ENCODE results near the gene RNF144A. TPM values are rescaled to one million over a fixed set of nuclear protein-coding genes. Genes with fewer than 3 reads are reported as not detected.

The RNF144A gene
- total RNA-seq, 1 experiment from 2014 or later, result 9.5 TPM

GRCh38 chr2:7075834-7076233 is 158.6 kb downstream of the RNF144A start:
- intact Hi-C loops (cut with micrococcal nuclease), result no loop called here
- Histone ChIP-seq H3K9me2 (replicated peaks; ENCODE audit: low read length) (no peaks in the 10 kb centered on the region), H3K4me3 (ENCODE audit: low read length) (no peak overlapping the region), H3K4me1 (ENCODE audit: insufficient read depth, low read length) (no peaks in the 10 kb centered on the region), H3K79me2 (ENCODE audit: low read length) (no peaks in the 10 kb centered on the region), H3K9me3 (ENCODE audit: low read length) (no peaks in the 10 kb centered on the region), H3K9ac (ENCODE audit: low read length) (no peak overlapping the region), H3F3A (ENCODE audit: low read length, unreplicated experiment) (no peaks in the 10 kb centered on the region), H3K36me3 (ENCODE audit: low read depth, low read length) (no peaks in the 10 kb centered on the region), H3K4me2 (ENCODE audit: low read length) (no peak overlapping the region), H3K27me3 (ENCODE audit: low read length) (no peaks in the 10 kb centered on the region), H2AFZ (ENCODE audit: low read length) (no peak overlapping the region), H3K27ac (ENCODE audit: low read length) (no peak overlapping the region), H4K20me1 (ENCODE audit: low read length) (no peaks in the 10 kb centered on the region)
- BruUV-seq (replicated peaks), result no TSS peak
- ChIA-PET CTCF (no interaction called here), POLR2A (ENCODE audit: unreplicated experiment) (no interaction called here)
- DNase-seq (no peak), ATAC-seq (no peak)
- no peak for TF ChIP-seq EZH2 (IDR thresholded peaks at IDR 0.05; ENCODE audit: low read length, unreplicated experiment)
- TF ChIP-seq CTCF (conservative IDR thresholded peaks at IDR 0.05; ENCODE audit: low read depth, low read length), result no peak
- no peak for TF ChIP-seq EZH2phosphoT487 (IDR thresholded peaks at IDR 0.05; ENCODE audit: borderline replicate concordance, low read length)

- H3K4me1 ChIP-seq (ENCODE audit: insufficient read depth, low read length), result no peaks in the 10 kb centered on the region; the same call in 1 of the 2 replicates
- H2AFZ ChIP-seq (ENCODE audit: low read length), result no peak overlapping the region
- H3K9ac ChIP-seq (ENCODE audit: low read length), result no peak overlapping the region
- TF ChIP-seq EZH2phosphoT487 (IDR thresholded peaks at IDR 0.05; ENCODE audit: borderline replicate concordance, low read length) (no peak), EZH2 (IDR thresholded peaks at IDR 0.05; ENCODE audit: low read length, unreplicated experiment) (no peak), CTCF (conservative IDR thresholded peaks at IDR 0.05; ENCODE audit: low read depth, low read length) (no peak)
- H3K4me3 ChIP-seq (ENCODE audit: low read length), result no peak overlapping the region
- H3F3A ChIP-seq (ENCODE audit: low read length, unreplicated experiment), result no peaks in the 10 kb centered on the region
- intact Hi-C loops (cut with micrococcal nuclease), result no loop called here
- no peak overlapping the region for H3K4me2 ChIP-seq (ENCODE audit: low read length)
- no peak for DNase-seq
- H3K27ac ChIP-seq (ENCODE audit: low read length), result no peak overlapping the region
- POLR2A ChIA-PET (ENCODE audit: unreplicated experiment), result no interaction called here
- H3K79me2 ChIP-seq (ENCODE audit: low read length), result no peaks in the 10 kb centered on the region
- CTCF ChIA-PET, result no interaction called here
- BruUV-seq (replicated peaks), result no TSS peak
- H3K27me3 ChIP-seq (ENCODE audit: low read length), result no peaks in the 10 kb centered on the region
- no peak for ATAC-seq
- H3K36me3 ChIP-seq (ENCODE audit: low read depth, low read length), result no peaks in the 10 kb centered on the region
- H3K9me3 ChIP-seq (ENCODE audit: low read length), result no peaks in the 10 kb centered on the region
- no peaks in the 10 kb centered on the region for H4K20me1 ChIP-seq (ENCODE audit: low read length)
- H3K9me2 ChIP-seq (replicated peaks; ENCODE audit: low read length), result no peaks in the 10 kb centered on the region
Observed at GRCh38 chr2:7077660-7078267, 160.6 kb downstream of the RNF144A start.
